Measurements from ENCODE around the gene SLC1A7. TPM values are rescaled to one million over a fixed set of nuclear protein-coding genes. Genes with fewer than 3 reads are reported as not detected.

Gene SLC1A7
- total RNA-seq, 1 donor from 2014 or later, result not detected

- no peak overlapping the region for H3K27ac ChIP-seq
- no peak for TF ChIP-seq CTCF (IDR thresholded peaks at IDR 0.05)
- TF ChIP-seq POLR2A (IDR thresholded peaks at IDR 0.05), result no peak
- TF ChIP-seq POLR2AphosphoS5 (IDR thresholded peaks at IDR 0.05; ENCODE audit: insufficient read depth in 1 of 2, low read depth in 1 of 2), result no peak
- H3K9me3 ChIP-seq, result no peaks in the 10 kb centered on the region
- no peaks in the 10 kb centered on the region for H3K27me3 ChIP-seq
- intact Hi-C loops (cut with DNase I), result no loop called here
- DNase-seq (ENCODE audit: extremely low spot score in 2 of 2), result peak in 1 of 2 donors; percentile 85
- H3K4me1 ChIP-seq, result no peaks in the 10 kb centered on the region
- no peaks in the 10 kb centered on the region for H3K36me3 ChIP-seq
- no peak overlapping the region for H3K4me3 ChIP-seq
Observed at GRCh38 chr1:53068314-53069099, 73.9 kb downstream of the SLC1A7 start.

GRCh38 chr1:53067886-53068285 lies 74.6 kb downstream of the SLC1A7 start:
- Histone ChIP-seq H3K27ac (peak overlapping the region; percentile 18), H3K36me3 (no peaks in the 10 kb centered on the region), H3K4me3 (no peak overlapping the region), H3K27me3 (no peaks in the 10 kb centered on the region), H3K4me1 (peaks cover 3% of the 10 kb centered on the region), H3K9me3 (no peaks in the 10 kb centered on the region)
- TF ChIP-seq POLR2A (IDR thresholded peaks at IDR 0.05) (no peak), CTCF (IDR thresholded peaks at IDR 0.05) (no peak), POLR2AphosphoS5 (IDR thresholded peaks at IDR 0.05; ENCODE audit: insufficient read depth in 1 of 2, low read depth in 1 of 2) (no peak)
- no peak for DNase-seq (ENCODE audit: extremely low spot score in 2 of 2)
- intact Hi-C loops (cut with DNase I), result no loop called here

- no peaks in the 10 kb centered on the region for H3K36me3 ChIP-seq
- H3K27me3 ChIP-seq, result no peaks in the 10 kb centered on the region
- intact Hi-C loops (cut with DNase I), result no loop called here
- peak overlapping the region; percentile 18 for H3K27ac ChIP-seq
- no peaks in the 10 kb centered on the region for H3K9me3 ChIP-seq
- H3K4me3 ChIP-seq, result no peak overlapping the region
- no peak for TF ChIP-seq POLR2AphosphoS5 (IDR thresholded peaks at IDR 0.05; ENCODE audit: insufficient read depth in 1 of 2, low read depth in 1 of 2)
- TF ChIP-seq POLR2A (IDR thresholded peaks at IDR 0.05), result no peak
- TF ChIP-seq CTCF (IDR thresholded peaks at IDR 0.05), result no peak
- no peak for DNase-seq (ENCODE audit: extremely low spot score in 2 of 2)
- peaks cover 10% of the 10 kb centered on the region for H3K4me1 ChIP-seq
Observed at GRCh38 chr1:53066891-53067738, 75.3 kb downstream of the SLC1A7 start.

- Histone ChIP-seq H3K4me3 (no peak overlapping the region), H3K36me3 (no peaks in the 10 kb centered on the region), H3K4me1 (peaks cover 16% of the 10 kb centered on the region), H3K9me3 (no peaks in the 10 kb centered on the region), H3K27me3 (no peaks in the 10 kb centered on the region), H3K27ac (peak overlapping the region; percentile 18)
- TF ChIP-seq CTCF (IDR thresholded peaks at IDR 0.05), result no peak
- TF ChIP-seq POLR2AphosphoS5 (IDR thresholded peaks at IDR 0.05; ENCODE audit: insufficient read depth in 1 of 2, low read depth in 1 of 2), result no peak
- TF ChIP-seq POLR2A (IDR thresholded peaks at IDR 0.05), result no peak
- intact Hi-C loops (cut with DNase I), result no loop called here
- no peak for DNase-seq (ENCODE audit: extremely low spot score in 2 of 2)
Observed at GRCh38 chr1:53066488-53066887, 76.0 kb downstream of the SLC1A7 start.
